ENCODE data around the gene RNF220.

GRCh38 chr1:44675186-44675585 lies 270.1 kb downstream of the RNF220 start:
- TF ChIP-seq CTCF (IDR thresholded peaks at IDR 0.05) = no peak
- TF ChIP-seq POLR2A (IDR thresholded peaks at IDR 0.05) = no peak
